Globus pallidus (tissue), 1 donor: Measurements from ENCODE around the gene KCNQ1.

Experiments
- DNase-seq: peaks from one replicate; pipeline ENCODE4 v3.0.0-alpha.2; 2015; ENCODE audit warnings: low spot score

The KCNQ1 gene

GRCh38 chr11:2732940-2733628 is 288.3 kb downstream of the KCNQ1 start:
- no peak for DNase-seq

DNA sequence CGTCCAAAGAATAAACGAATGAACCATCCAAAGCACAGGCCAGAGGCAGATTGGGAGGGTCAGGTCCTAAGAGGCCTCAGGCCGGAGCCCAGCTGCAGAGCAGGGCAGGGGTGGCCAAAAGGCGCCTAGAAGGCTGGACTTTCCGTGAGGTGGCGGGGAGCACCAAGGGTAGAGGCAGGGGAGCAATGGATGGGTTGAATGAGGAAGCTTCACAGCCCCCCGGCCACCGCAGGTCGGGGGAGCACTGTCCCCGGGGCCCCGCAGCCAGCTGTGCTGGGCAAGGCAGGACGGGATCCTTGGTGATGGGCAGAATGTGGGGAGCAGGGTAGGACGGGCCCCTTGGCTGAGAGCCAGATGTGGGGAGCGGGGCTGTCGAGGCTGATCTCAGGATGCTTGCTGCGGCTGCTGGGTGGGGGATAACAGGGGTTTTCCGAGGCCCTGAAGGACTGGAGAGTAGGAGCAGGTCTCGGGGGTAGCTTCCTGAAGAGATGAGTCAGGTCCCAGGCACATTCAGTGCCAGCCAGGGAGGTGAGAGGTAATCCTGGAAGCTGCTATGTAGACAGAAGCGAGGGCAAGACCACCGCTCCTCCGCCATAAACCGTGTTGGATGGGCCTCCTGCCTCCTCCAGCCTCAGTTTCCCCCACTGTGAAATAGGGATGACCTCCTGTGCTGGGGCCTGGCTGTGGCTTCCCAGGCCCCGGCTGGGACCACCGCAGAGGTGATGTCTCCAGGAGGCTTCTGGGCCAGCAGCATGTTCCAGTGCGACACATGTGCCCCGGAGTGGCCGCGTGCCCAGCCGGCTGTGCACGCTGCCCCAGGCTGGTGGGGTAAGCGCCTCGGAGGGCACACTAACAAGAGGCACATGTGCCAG is 289.6 kb downstream of the KCNQ1 start:
- DNase-seq, result no peak

GRCh38 chr11:2735053-2735589 is 290.3 kb downstream of the KCNQ1 start:
- no peak for DNase-seq

- DNase-seq, result no peak
These were observed 291.9 kb downstream of the KCNQ1 start for GRCh38 chr11:2736577-2737225.

GRCh38 chr11:2737226-2737590 is 292.4 kb downstream of the KCNQ1 start:
- no peak for DNase-seq

- no peak for DNase-seq
These were observed 293.1 kb downstream of the KCNQ1 start for GRCh38 chr11:2737866-2738265.

DNA sequence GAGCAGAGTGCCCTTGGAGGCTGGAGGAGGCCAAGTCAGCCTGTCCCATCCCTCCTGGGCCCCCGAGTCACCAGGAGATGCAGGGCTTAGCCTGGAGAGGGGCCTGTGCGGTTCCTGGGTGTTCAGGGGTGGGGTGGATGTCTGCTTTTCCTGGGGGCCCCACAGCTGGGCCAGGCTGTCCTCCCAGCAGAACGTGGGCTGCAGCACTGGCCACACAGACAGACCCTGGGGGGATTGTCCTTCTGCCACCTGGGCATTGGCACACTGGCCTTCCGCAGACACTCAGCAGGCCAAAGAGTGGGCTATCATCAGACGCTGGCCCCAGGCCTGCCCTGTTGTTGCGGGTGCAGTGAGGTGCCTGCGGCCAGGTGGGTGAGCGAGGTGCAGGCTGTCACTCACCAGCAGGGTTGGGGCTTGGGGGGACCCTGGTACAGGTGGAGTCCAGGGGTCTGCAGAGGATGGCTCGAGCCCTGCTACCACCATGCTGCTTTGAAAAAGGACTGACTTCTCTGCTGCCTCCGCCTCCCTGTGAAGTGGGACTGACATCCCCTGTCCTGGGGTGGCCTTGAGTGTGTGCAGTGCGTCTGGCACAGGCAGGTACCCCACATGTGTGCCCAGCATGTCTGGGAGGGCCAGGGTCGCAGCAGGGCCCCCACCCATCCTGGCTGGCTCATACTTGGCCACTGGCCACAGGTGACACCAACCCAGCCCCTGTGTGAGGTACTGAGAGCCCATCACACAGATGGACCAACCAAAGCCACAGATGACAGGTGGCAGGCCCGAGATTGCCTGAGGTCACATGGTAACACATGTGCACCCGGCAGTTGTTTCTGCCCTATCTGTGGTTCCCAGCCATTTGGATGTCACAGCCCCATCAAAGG is 294.0 kb downstream of the KCNQ1 start:
- DNase-seq, result no peak

DNA sequence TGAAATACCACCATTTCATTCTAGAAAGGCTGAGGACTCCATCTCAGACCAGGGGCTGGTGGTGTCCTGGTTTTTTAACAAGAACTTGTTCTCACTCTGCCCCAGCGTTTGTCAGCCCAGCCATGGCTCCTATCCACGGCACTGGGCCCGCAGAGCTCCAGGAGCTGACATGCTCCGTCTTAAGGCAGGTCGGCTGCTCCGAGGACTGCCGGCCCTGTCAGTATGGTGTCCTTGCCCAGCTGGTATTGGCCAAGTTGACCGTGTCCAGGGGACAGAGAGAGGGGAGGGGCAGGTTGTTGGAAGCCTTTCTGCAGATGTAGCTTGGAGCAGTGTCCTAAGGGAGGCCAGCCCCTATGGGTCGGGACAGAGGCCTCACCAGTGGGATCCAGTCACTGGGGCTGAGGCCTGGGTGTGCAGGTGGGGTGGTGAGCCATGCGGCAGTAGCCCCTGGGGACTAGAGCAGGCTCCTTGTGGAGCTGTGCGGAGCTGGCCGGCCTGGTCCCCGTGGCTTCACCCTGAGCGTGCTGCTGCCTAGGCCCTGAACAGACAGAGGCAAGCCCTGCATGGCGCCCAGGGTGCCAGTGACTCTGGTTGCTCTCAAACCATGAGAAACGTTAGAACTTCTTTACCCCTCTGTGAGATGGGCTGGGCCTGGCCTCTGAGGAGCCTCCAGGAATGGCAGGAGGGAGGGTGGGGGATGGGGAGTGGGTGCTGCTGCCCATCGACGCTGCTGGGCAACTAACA is 294.9 kb downstream of the KCNQ1 start:
- no peak for DNase-seq

- no peak for DNase-seq
These were observed 295.6 kb downstream of the KCNQ1 start for GRCh38 chr11:2740275-2740940.

DNA sequence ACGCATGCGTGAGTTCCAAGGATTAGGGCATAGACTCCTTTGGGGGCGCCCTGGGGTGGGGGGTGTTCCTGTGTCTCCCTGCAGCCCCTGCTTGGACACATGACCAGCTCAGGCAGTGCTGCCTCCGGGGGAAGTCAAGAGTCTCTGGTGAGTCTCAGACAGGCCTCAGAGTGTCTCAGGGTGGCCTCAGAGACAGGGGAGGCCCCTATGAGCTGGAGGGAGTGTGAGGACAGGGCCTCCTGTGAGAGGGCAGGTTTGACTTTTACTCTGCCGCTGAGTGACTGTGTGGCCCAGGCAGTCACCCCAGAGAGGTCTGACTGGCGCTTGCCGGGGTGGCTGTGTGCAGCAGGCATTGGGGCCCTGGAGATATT is 296.2 kb downstream of the KCNQ1 start:
- no peak for DNase-seq

DNA sequence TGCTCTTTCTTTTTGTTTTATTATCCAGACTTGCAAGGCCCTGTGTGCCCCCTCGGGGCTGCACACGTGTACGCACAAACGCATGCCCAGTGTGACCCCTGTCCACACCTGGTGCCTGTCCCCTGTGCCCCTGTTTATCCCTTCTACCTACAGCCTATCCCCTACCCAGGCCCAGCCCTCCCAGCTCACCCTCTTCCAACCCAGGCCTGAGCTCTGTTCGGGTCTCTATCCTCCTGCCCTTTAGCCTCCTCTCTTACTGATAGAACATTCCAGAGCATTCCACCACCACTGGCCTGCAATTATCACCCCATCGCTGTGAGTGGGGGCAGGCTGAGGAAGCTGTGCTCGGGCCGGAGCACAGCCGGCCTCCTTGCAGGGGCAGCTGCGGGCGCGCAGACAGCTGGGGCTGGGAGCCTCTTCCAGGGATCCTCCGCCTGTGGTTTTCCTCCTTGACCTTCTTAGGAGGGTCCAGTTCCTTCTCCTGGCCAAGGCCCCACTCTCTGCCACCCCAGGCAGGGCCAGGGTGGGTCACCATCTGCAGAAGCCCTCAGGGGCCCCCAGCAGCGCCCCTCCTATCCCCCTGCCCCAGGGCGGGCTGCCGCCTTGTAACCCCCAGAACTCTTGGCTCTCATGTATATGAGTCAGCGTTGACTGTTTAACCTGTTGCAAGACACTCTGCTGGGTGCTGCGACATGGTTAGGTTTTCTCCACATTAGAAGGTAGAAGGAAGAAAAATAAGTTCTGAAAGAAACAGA is 296.7 kb downstream of the KCNQ1 start:
- DNase-seq, result no peak

DNA sequence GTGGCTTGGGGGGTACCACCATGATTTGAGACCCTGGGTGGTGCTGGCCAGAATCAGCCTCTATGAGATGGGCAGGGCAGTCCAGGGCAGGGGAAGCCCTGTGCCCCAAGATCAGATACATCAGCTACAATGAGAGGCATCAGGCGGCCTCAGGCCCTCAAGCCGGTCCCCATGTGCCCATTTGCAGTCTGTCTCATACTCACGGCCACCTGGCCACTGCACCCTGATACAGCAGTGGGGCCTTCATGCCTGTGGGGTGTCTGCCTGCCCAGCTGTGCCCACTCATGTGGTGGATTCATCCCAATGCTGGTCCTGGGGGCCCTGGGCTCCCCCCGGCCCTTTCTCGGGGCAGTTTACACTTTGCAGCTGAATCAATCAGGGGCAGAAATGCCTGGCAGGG is 297.4 kb downstream of the KCNQ1 start:
- no peak for DNase-seq

- DNase-seq, result no peak
These were observed 298.0 kb downstream of the KCNQ1 start for GRCh38 chr11:2742611-2743426.

GRCh38 chr11:2743427-2744110 is 298.8 kb downstream of the KCNQ1 start:
- no peak for DNase-seq

- DNase-seq, result no peak
These were observed 299.4 kb downstream of the KCNQ1 start for GRCh38 chr11:2744166-2744565.

GRCh38 chr11:2745511-2745910 is 300.7 kb downstream of the KCNQ1 start:
- no peak for DNase-seq

- DNase-seq, result no peak
These were observed 301.8 kb downstream of the KCNQ1 start for GRCh38 chr11:2746401-2747247.
